Measurements from ENCODE around the gene SULT4A1.

The SULT4A1 gene

GRCh38 chr22:43818981-43819380, 43.3 kb downstream of the SULT4A1 start:
- no peak for DNase-seq (ENCODE audit: extremely low spot score)
- ChIA-PET CTCF (no interaction called here), POLR2A (no interaction called here)
- TF ChIP-seq CTBP1 (IDR thresholded peaks at IDR 0.05; ENCODE audit: borderline replicate concordance) (no peak), PKNOX1 (IDR thresholded peaks at IDR 0.05) (no peak), TARDBP (IDR thresholded peaks at IDR 0.05) (no peak), SP1 (IDR thresholded peaks at IDR 0.05) (no peak), ARNT (IDR thresholded peaks at IDR 0.05) (no peak), FOXK2 (IDR thresholded peaks at IDR 0.05) (no peak), NFRKB (IDR thresholded peaks at IDR 0.05) (no peak), HDGF (IDR thresholded peaks at IDR 0.05; ENCODE audit: borderline replicate concordance) (no peak), BHLHE40 (IDR thresholded peaks at IDR 0.05; ENCODE audit: borderline replicate concordance) (no peak), SUZ12 (IDR thresholded peaks at IDR 0.05) (no peak), FOXA1 (IDR thresholded peaks at IDR 0.05) (no peak), L3MBTL2 (conservative IDR thresholded peaks at IDR 0.05) (no peak), FOXM1 (IDR thresholded peaks at IDR 0.05; ENCODE audit: borderline replicate concordance) (no peak), LEF1 (IDR thresholded peaks at IDR 0.05; ENCODE audit: borderline replicate concordance) (no peak), ELF4 (IDR thresholded peaks at IDR 0.05) (no peak)

GRCh38 chr22:43817402-43817801, 44.9 kb downstream of the SULT4A1 start:
- TF ChIP-seq L3MBTL2 (conservative IDR thresholded peaks at IDR 0.05) (no peak), CTBP1 (IDR thresholded peaks at IDR 0.05; ENCODE audit: borderline replicate concordance) (no peak), BHLHE40 (IDR thresholded peaks at IDR 0.05; ENCODE audit: borderline replicate concordance) (no peak)
- POLR2A ChIA-PET, result interaction anchor here (0.6 kb wide), 1 partner anchor 42 kb away, joined by 3 read pairs; no protein-coding TSS in a partner anchor
- no peak for DNase-seq (ENCODE audit: extremely low spot score)
- CTCF ChIA-PET, result no interaction called here

DNA sequence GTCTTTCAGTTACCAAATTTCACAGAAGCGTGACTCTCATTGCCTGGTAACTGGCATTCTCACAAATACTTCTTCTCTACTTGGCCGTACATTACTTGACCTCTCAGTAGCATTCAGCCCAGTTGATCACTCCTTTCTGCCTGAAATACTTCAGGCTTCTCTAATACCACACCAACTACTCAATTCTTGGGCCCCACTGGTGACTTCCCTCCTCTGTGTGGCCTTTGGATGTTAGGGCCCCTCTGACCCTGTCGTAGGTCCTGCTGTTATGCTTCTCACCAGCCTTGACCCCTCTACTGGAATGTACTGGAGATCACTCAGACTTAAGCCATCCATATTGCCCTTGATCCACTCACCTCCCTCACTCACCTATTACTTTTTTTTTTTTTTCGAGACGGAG, 48.0 kb downstream of the SULT4A1 start:
- no peak for DNase-seq (ENCODE audit: extremely low spot score)
- TF ChIP-seq ARNT (IDR thresholded peaks at IDR 0.05) (no peak), CTBP1 (IDR thresholded peaks at IDR 0.05; ENCODE audit: borderline replicate concordance) (no peak), L3MBTL2 (conservative IDR thresholded peaks at IDR 0.05) (no peak), LEF1 (IDR thresholded peaks at IDR 0.05; ENCODE audit: borderline replicate concordance) (no peak), HDGF (IDR thresholded peaks at IDR 0.05; ENCODE audit: borderline replicate concordance) (no peak), FOXA1 (IDR thresholded peaks at IDR 0.05) (no peak), ZNF384 (IDR thresholded peaks at IDR 0.05) (no peak), FOXK2 (IDR thresholded peaks at IDR 0.05) (no peak), NFRKB (IDR thresholded peaks at IDR 0.05) (no peak), FOXM1 (IDR thresholded peaks at IDR 0.05; ENCODE audit: borderline replicate concordance) (no peak), SP1 (IDR thresholded peaks at IDR 0.05) (no peak), PKNOX1 (IDR thresholded peaks at IDR 0.05) (no peak), SUZ12 (IDR thresholded peaks at IDR 0.05) (no peak), BHLHE40 (IDR thresholded peaks at IDR 0.05; ENCODE audit: borderline replicate concordance) (no peak), ELF4 (IDR thresholded peaks at IDR 0.05) (no peak)
- POLR2A ChIA-PET, result no interaction called here
- CTCF ChIA-PET, result no interaction called here

- TF ChIP-seq SP1 (IDR thresholded peaks at IDR 0.05) (no peak), PKNOX1 (IDR thresholded peaks at IDR 0.05) (no peak), SUZ12 (IDR thresholded peaks at IDR 0.05) (no peak), ZNF384 (IDR thresholded peaks at IDR 0.05) (no peak), TARDBP (IDR thresholded peaks at IDR 0.05) (no peak), L3MBTL2 (conservative IDR thresholded peaks at IDR 0.05) (no peak), FOXK2 (IDR thresholded peaks at IDR 0.05) (no peak), HDGF (IDR thresholded peaks at IDR 0.05; ENCODE audit: borderline replicate concordance) (no peak), CTBP1 (IDR thresholded peaks at IDR 0.05; ENCODE audit: borderline replicate concordance) (no peak), LEF1 (IDR thresholded peaks at IDR 0.05; ENCODE audit: borderline replicate concordance) (no peak), ARNT (IDR thresholded peaks at IDR 0.05) (no peak), FOXA1 (IDR thresholded peaks at IDR 0.05) (no peak), FOXM1 (IDR thresholded peaks at IDR 0.05; ENCODE audit: borderline replicate concordance) (no peak), NFRKB (IDR thresholded peaks at IDR 0.05) (no peak), BHLHE40 (IDR thresholded peaks at IDR 0.05; ENCODE audit: borderline replicate concordance) (no peak), ELF4 (IDR thresholded peaks at IDR 0.05) (no peak)
- ChIA-PET CTCF (no interaction called here), POLR2A (interaction anchor here (1.2 to 2.3 kb wide), 5 partner anchors 9 to 48 kb away, joined by 3 to 13 read pairs (median 5); no protein-coding TSS in a partner anchor)
- DNase-seq (ENCODE audit: extremely low spot score), result no peak
These were observed 49.4 kb downstream of the SULT4A1 start for GRCh38 chr22:43812890-43813289.

DNA sequence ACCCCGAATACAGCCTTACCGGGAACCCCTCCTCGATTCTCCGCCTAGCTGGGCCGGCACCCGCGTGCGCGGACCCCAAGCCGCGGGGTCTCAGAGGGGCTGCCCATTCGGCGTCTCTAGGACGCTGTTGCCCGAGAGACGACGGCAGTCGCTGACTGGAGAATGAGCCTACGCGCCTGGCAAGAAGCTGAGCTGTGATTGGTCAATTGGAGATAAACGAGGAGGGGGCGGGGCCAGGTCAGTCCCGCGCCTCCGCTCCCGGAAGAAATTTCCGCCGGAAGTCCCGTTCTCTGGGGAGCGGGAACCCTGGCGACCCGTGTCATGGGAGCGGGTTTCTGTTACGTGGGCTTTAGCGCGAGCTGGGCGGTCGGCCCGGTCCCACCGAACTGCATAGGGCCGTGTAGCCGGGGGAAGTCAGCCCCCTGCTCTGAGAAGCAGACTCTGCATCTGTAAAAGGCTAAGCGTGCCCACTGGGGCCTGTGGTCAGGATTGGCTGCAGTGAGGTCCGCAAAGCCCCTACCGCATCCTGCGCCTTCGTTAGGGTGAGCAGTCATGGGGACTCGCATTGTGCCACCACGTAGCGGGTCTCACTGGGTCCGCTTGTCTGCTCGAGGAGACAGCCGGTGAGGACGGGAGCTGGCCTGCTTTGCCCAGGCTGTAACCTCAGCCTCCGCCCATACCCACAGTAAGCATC, 50.0 kb downstream of the SULT4A1 start, which contains the start of gene EFCAB6:
TSS of gene EFCAB6 (minus strand) at position 157 of the 694 bp plus-strand sequence. CDS start 29,987 bp downstream, outside the sequence.
- no peak for TF ChIP-seq SUZ12 (IDR thresholded peaks at IDR 0.05)
- TF ChIP-seq L3MBTL2 (conservative IDR thresholded peaks at IDR 0.05), result peak; percentile 99
- peak; percentile 31; the same call in 1 of the 2 replicates for TF ChIP-seq ELF4 (IDR thresholded peaks at IDR 0.05)
- POLR2A ChIA-PET, result interaction anchor here (0.8 to 2.3 kb wide), 6 partner anchors 10 to 49 kb away, joined by 3 to 13 read pairs (median 4); no protein-coding TSS in a partner anchor
- DNase-seq (ENCODE audit: extremely low spot score), result peak; percentile 96
- CTCF ChIA-PET, result no interaction called here

GRCh38 chr22:43811777-43812148, 50.5 kb downstream of the SULT4A1 start:
- DNase-seq (ENCODE audit: extremely low spot score), result no peak
- ChIA-PET CTCF (no interaction called here), POLR2A (interaction anchor here (0.8 to 2.3 kb wide), 6 partner anchors 10 to 49 kb away, joined by 3 to 13 read pairs (median 4); no protein-coding TSS in a partner anchor)
- no peak for TF ChIP-seq CTBP1 (IDR thresholded peaks at IDR 0.05; ENCODE audit: borderline replicate concordance)
- TF ChIP-seq ZNF384 (IDR thresholded peaks at IDR 0.05), result no peak
- 0 out of 2 replicates have a peak, but pooled peaks have one; percentile 25 for TF ChIP-seq HDGF (IDR thresholded peaks at IDR 0.05; ENCODE audit: borderline replicate concordance)

Data from HEK293T (cell line).